Keratinocyte (primary cell): Measurements from ENCODE around the gene HEPHL1. TPM values are rescaled to one million over a fixed set of nuclear protein-coding genes. Genes with fewer than 3 reads are reported as not detected.
"Not testable (repeated sequence)": the region's sequence is repeated elsewhere in the genome, so short reads cannot be mapped to it uniquely, and the experiment has no call there.

Experiments used
- DNase-seq: peaks from one replicate; pipeline ENCODE4 v3.0.0-alpha.2; 2011; ENCODE audit warnings: low read depth, missing footprints, low spot score
- FAIRE-seq: peaks from 2 replicates; lab custom pipeline; 2011; peaks lifted over from hg19 to GRCh38; lab: Jason Lieb, UNC
- H2AFZ ChIP-seq: 2 replicates; pipeline ENCODE4 v1.6.0; 2012; ENCODE audit warnings: low read length, control low read depth, inconsistent platforms; ENCODE audit not compliant: control insufficient read depth
- H3K27ac ChIP-seq: 2 replicates; pipeline ENCODE4 v1.5.1; 2011; ENCODE audit warnings: low read length; ENCODE audit not compliant: control insufficient read depth, insufficient read depth
- H3K27me3 ChIP-seq: 3 replicates; pipeline ENCODE4 v1.6.0; 2011; ENCODE audit warnings: low read length; ENCODE audit not compliant: control insufficient read depth, insufficient read depth; ENCODE audit errors: extremely low read depth
- H3K36me3 ChIP-seq, 2 experiments: 2 replicates in 1 of 2; 3 replicates in 1 of 2; pipeline ENCODE4 v1.5.1; 2011; ENCODE audit warnings: low read length in 2 of 2, mild to moderate bottlenecking in 1 of 2; ENCODE audit not compliant: control insufficient read depth in 2 of 2, insufficient read depth in 2 of 2; ENCODE audit errors: extremely low read depth in 1 of 2
- H3K4me1 ChIP-seq: 3 replicates; pipeline ENCODE4 v1.5.1; 2011; ENCODE audit warnings: low read length; ENCODE audit not compliant: control insufficient read depth, insufficient read depth; ENCODE audit errors: extremely low read depth
- H3K4me2 ChIP-seq: 3 replicates; pipeline ENCODE4 v1.6.0; 2011; ENCODE audit warnings: low read depth, low read length; ENCODE audit not compliant: control insufficient read depth, insufficient read depth; ENCODE audit errors: extremely low read depth
- H3K4me3 ChIP-seq, 3 experiments: fragments of 200-600 bp in 1 of 3; sonication (generic) in 1 of 3; 2 replicates in 2 of 3; 3 replicates in 1 of 3; pipeline ENCODE4 v1.5.1; 2011 to 2016; ENCODE audit warnings: low read length in 3 of 3, mild to moderate bottlenecking in 3 of 3, control low read depth in 2 of 3, inconsistent platforms in 1 of 3, low read depth in 1 of 3, mixed read lengths in 1 of 3, mixed run types in 1 of 3, moderate library complexity in 1 of 3; ENCODE audit not compliant: control insufficient read depth in 2 of 3, insufficient read depth in 2 of 3; ENCODE audit errors: extremely low read depth in 1 of 3
- H3K79me2 ChIP-seq: 2 replicates; pipeline ENCODE4 v1.6.0; 2012; ENCODE audit warnings: low read length; ENCODE audit not compliant: control insufficient read depth, insufficient read depth
- H3K9ac ChIP-seq: 3 replicates; pipeline ENCODE4 v1.6.0; 2011; ENCODE audit warnings: low read length; ENCODE audit not compliant: control insufficient read depth, insufficient read depth; ENCODE audit errors: extremely low read depth
- H3K9me1 ChIP-seq: 3 replicates; pipeline ENCODE4 v1.6.0; 2011; ENCODE audit warnings: low read length; ENCODE audit not compliant: control insufficient read depth, insufficient read depth; ENCODE audit errors: extremely low read depth
- H3K9me3 ChIP-seq: 2 replicates; pipeline ENCODE4 v1.5.1; 2012; ENCODE audit warnings: low read depth, low read length; ENCODE audit not compliant: control insufficient read depth
- H4K20me1 ChIP-seq: 3 replicates; pipeline ENCODE4 v1.6.0; 2011; ENCODE audit warnings: low read length; ENCODE audit not compliant: control insufficient read depth, insufficient read depth; ENCODE audit errors: extremely low read depth
- EZH2 ChIP-seq: IDR thresholded peaks from one replicate; pipeline ENCODE4 v1.6.1; 2012; ENCODE audit warnings: inconsistent platforms, mild to moderate bottlenecking, low read length, moderate library complexity
- dilution Hi-C: fragments of 300-500 bp; cut with MboI; formaldehyde crosslinking; loops from one replicate; pipeline ENCODE4 v1.7.0; 2020; ENCODE audit warnings: low sequenced_read_pairs; ENCODE audit not compliant: extremely low pct_ligation_motif_present
- polyA plus RNA-seq, 5 experiments: library from polyadenylated mRNA; depleted of rRNA in 3 of 5; stranded (reverse) in 3 of 5; stranded (forward) in 1 of 5; unstranded in 1 of 5; fragments of >200 nt; gene quantifications; 1 replicate in 1 of 5; 2 replicates in 3 of 5; 3 replicates in 1 of 5; pipeline versions ENCODE4 v1.2.1 to v1.2.3, GENCODE V29; 2011 to 2012; ENCODE audit warnings: missing spikeins in 2 of 5, low read depth in 1 of 5, low replicate concordance in 1 of 5
- TF ChIP-seq, protein P1 (sequence below), 3 experiments: IDR thresholded peaks in 1 of 3; conservative IDR thresholded peaks in 1 of 3; optimal IDR thresholded peaks in 1 of 3; 2 replicates in 2 of 3; 3 replicates in 1 of 3; pipeline versions ENCODE3 to v1.5.1; 2011; ENCODE audit warnings: low read length in 3 of 3, mild to moderate bottlenecking in 3 of 3, moderate library complexity in 2 of 3, control low read depth in 1 of 3, inconsistent platforms in 1 of 3; ENCODE audit not compliant: insufficient read depth in 2 of 3; ENCODE audit errors: extremely low read depth in 1 of 3

The HEPHL1 gene
- polyA plus RNA-seq, 1 donor (not counting 4 experiments of a cell fraction or from before 2014, with no cell fraction given): 138 TPM

DNA sequence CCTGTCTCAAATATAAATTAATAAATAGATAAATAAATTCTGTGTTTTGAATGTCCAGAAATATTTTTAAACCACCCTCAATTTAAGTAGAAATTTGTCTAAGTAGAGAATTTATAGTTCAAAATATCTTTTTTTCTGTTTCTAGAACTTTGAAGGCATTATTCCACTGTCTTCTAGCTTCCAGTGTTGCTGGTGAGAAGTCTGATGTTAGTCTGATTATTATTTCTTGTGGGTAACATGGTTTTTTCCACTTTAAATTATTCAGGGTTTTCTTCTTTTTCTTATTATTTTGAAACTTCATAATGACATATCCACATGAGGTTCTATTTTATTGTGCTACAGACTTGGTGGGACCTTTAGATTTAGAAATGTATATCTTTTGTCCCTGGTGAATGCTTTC, 46.4 kb upstream of the HEPHL1 start:
- no peak for FAIRE-seq
- dilution Hi-C loops: no loop called here
- no peaks in the 10 kb centered on the region for H3K36me3 ChIP-seq

DNA sequence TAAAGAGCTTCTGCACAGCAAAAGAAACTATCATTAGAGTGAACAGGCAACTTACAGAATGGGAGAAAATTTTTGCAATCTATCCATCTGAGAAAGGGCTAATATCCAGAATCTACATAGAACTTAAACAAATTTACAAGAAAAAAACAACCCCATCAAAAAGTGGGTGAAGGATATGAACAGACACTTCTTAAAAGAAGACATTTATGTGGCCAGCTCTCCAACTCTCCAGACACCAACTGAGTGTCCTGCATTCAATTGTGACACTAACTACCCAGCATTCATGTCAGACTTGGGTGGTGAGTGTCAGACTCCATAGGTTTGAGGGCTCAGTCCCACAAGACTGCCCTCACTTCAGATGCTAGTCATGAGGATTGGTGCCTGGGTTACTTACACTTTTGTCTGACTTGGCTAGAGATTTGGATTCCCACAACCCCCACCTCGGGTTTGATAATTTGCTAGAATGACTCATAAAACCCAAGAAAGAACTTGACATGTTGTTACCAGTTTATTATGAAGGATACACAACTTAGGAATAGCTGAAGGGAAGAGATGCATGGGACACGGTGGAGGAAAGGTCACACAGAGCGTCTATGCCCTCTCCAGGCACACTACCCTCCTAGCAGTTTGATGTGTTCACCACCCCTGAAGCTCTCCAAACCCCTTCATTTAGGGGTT, 44.4 kb upstream of the HEPHL1 start:
- Histone ChIP-seq H3K4me2 (peak overlapping the region; percentile 58), H3K4me1 (peaks cover 11% of the 10 kb centered on the region), H3K4me3 (peak overlapping the region in 1 of 3 experiments; percentile 6), H2AFZ (peak overlapping the region; percentile 47)
- H3K9me1 ChIP-seq, H3K9me3 ChIP-seq, H3K36me3 ChIP-seq, H3K27ac ChIP-seq, H4K20me1 ChIP-seq, H3K79me2 ChIP-seq, H3K9ac ChIP-seq, dilution Hi-C loops, H3K27me3 ChIP-seq: not testable (repeated sequence)
- TF ChIP-seq, protein P1, sequence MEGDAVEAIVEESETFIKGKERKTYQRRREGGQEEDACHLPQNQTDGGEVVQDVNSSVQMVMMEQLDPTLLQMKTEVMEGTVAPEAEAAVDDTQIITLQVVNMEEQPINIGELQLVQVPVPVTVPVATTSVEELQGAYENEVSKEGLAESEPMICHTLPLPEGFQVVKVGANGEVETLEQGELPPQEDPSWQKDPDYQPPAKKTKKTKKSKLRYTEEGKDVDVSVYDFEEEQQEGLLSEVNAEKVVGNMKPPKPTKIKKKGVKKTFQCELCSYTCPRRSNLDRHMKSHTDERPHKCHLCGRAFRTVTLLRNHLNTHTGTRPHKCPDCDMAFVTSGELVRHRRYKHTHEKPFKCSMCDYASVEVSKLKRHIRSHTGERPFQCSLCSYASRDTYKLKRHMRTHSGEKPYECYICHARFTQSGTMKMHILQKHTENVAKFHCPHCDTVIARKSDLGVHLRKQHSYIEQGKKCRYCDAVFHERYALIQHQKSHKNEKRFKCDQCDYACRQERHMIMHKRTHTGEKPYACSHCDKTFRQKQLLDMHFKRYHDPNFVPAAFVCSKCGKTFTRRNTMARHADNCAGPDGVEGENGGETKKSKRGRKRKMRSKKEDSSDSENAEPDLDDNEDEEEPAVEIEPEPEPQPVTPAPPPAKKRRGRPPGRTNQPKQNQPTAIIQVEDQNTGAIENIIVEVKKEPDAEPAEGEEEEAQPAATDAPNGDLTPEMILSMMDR (optimal IDR thresholded peaks at IDR 0.05 in 1 of 3, IDR thresholded peaks at IDR 0.05 in 1 of 3, conservative IDR thresholded peaks at IDR 0.05 in 1 of 3; ENCODE audit: extremely low read depth in 1 of 3, insufficient read depth in 2 of 3, low read length in 3 of 3): peak in 2 of 3 experiments; percentile 17 to 69
- FAIRE-seq (peak; percentile 86), DNase-seq (peak; percentile 19)

More for the DNA sequence above, 46.4 kb upstream of the HEPHL1 start:
- DNase-seq: no peak
- Histone ChIP-seq H3K4me2 (no peak overlapping the region), H3K79me2 (no peaks in the 10 kb centered on the region), H3K4me1 (peaks cover 11% of the 10 kb centered on the region), H3K27ac (no peak overlapping the region), H3K9me1 (no peaks in the 10 kb centered on the region), H2AFZ (no peak overlapping the region), H3K4me3 (no peak overlapping the region), H4K20me1 (no peaks in the 10 kb centered on the region), H3K27me3 (no peaks in the 10 kb centered on the region), H3K9ac (no peak overlapping the region), H3K9me3 (peaks cover 5% of the 10 kb centered on the region)
- TF ChIP-seq EZH2: no peak
- TF ChIP-seq, protein P1 (optimal IDR thresholded peaks at IDR 0.05 in 1 of 3, IDR thresholded peaks at IDR 0.05 in 1 of 3, conservative IDR thresholded peaks at IDR 0.05 in 1 of 3; ENCODE audit: extremely low read depth in 1 of 3, insufficient read depth in 2 of 3, low read length in 3 of 3): no peak
